K562 (cell line): Measurements from ENCODE around the gene SLC16A5. TPM values are rescaled to one million over a fixed set of nuclear protein-coding genes. Genes with fewer than 3 reads are reported as not detected.

ENCODE experiments used
- ATAC-seq: fragments of 200-7000 bp; cut with Tn5 transposase; 3 replicates; pipeline ENCODE4 v1.9.1; 2020; ENCODE audit warnings: moderate library complexity
- BruUV-seq: library from RNA; stranded (reverse); fragments of 400-500 nt; replicated peaks from 2 replicates; lab custom pipeline; 2021; lab: Mats Ljungman, UMichigan
- CTCF ChIA-PET: fragments of 300-600 bp; formaldehyde crosslinking; extraction: SDS; loops from one replicate; lab custom pipeline; 2021; ENCODE audit warnings: low intra/inter-chr PET ratio; lab: Yijun Ruan, JAX
- POLR2A ChIA-PET: fragments of 300-600, 350-650 bp; sonication (Branson Sonifier 250); formaldehyde crosslinking; extraction: SDS; loops from one replicate; lab custom pipeline; 2021; ENCODE audit warnings: antibody characterized with exemption, inconsistent platforms; lab: Yijun Ruan, JAX
- DNase-seq, 4 experiments: peaks; one replicate each; pipeline versions ENCODE4 v3.0.0 to v3.0.0-alpha.2; 2011 to 2018; ENCODE audit warnings: low spot score in 3 of 4, mixed read lengths in 3 of 4; ENCODE audit errors: extremely low read depth in 1 of 4
- FAIRE-seq: peaks from 2 replicates; lab custom pipeline; 2011; peaks lifted over from hg19 to GRCh38; lab: Jason Lieb, UNC
- H2AFZ ChIP-seq: 2 replicates; pipeline ENCODE4 v1.6.0; 2011; ENCODE audit warnings: low read depth, low read length, control low read depth, inconsistent platforms
- H3K27ac ChIP-seq: fragments of 200-600 bp; 3 replicates; pipeline ENCODE4 v1.8.0; 2011; ENCODE audit warnings: low read depth, mild to moderate bottlenecking, control low read depth, inconsistent platforms, low read length, moderate library complexity, mixed read lengths; ENCODE audit errors: extremely low read depth
- H3K27me3 ChIP-seq, 2 experiments: fragments of 300-600 bp in 1 of 2; 2 replicates in 1 of 2; 3 replicates in 1 of 2; pipeline versions ENCODE4 v1.6.0 to v1.8.0; 2011; ENCODE audit warnings: inconsistent platforms in 2 of 2, low read length in 2 of 2, mild to moderate bottlenecking in 1 of 2, mixed read lengths in 1 of 2, moderate library complexity in 1 of 2; ENCODE audit not compliant: control insufficient read depth in 2 of 2, insufficient read depth in 2 of 2
- H3K36me3 ChIP-seq: fragments of 300-600 bp; 3 replicates; pipeline ENCODE4 v1.8.0; 2011; ENCODE audit warnings: mild to moderate bottlenecking, low read length, inconsistent platforms; ENCODE audit not compliant: control insufficient read depth, insufficient read depth
- H3K4me1 ChIP-seq, 2 experiments: fragments of 200-600 bp in 1 of 2; replicated peaks in 1 of 2; 2 replicates in 1 of 2; 3 replicates in 1 of 2; pipeline versions ENCODE4 v1.5.1 to v1.8.0; 2011; ENCODE audit warnings: inconsistent platforms in 2 of 2, low read length in 2 of 2, mild to moderate bottlenecking in 1 of 2, mixed read lengths in 1 of 2, moderate library complexity in 1 of 2; ENCODE audit not compliant: control insufficient read depth in 2 of 2, insufficient read depth in 2 of 2
- H3K4me2 ChIP-seq: 2 replicates; pipeline ENCODE4 v1.6.1; 2011; ENCODE audit warnings: low read length, control low read depth, inconsistent platforms, mixed read lengths; ENCODE audit not compliant: insufficient read depth
- H3K4me3 ChIP-seq: fragments of 200-600 bp; sonication (generic), shearing (Covaris generic); 2 replicates; pipeline ENCODE4 v1.5.1; 2016; ENCODE audit warnings: control low read depth, inconsistent platforms
- H3K79me2 ChIP-seq: fragments of 200-600 bp; 3 replicates; pipeline ENCODE4 v1.8.0; 2011; ENCODE audit warnings: low read length, inconsistent platforms; ENCODE audit not compliant: control insufficient read depth, insufficient read depth
- H3K9ac ChIP-seq, 2 experiments: 2 replicates each; pipeline versions ENCODE4 v1.6.0 to v1.6.1; 2011; ENCODE audit warnings: low read depth in 2 of 2, low read length in 2 of 2, control low read depth in 1 of 2, inconsistent platforms in 1 of 2, mild to moderate bottlenecking in 1 of 2, mixed read lengths in 1 of 2; ENCODE audit not compliant: insufficient read depth in 1 of 2
- H3K9me1 ChIP-seq: one replicate; pipeline ENCODE4 v1.6.0; 2011; ENCODE audit warnings: inconsistent platforms, mild to moderate bottlenecking, low read length, moderate library complexity; ENCODE audit not compliant: control insufficient read depth, insufficient read depth
- H3K9me3 ChIP-seq: replicated peaks from 2 replicates; pipeline ENCODE4 v1.5.1; 2011; ENCODE audit warnings: low read depth, low read length, inconsistent platforms; ENCODE audit not compliant: control insufficient read depth, insufficient read depth
- H4K20me1 ChIP-seq: replicated peaks from 2 replicates; pipeline ENCODE4 v1.6.1; 2011; ENCODE audit warnings: low read length, inconsistent platforms, mixed read lengths; ENCODE audit not compliant: control insufficient read depth, insufficient read depth
- CGGBP1 ChIP-seq: fragments of 250-450 bp; sonication (Bioruptor Pico); IDR thresholded peaks from 2 replicates; pipeline ENCODE4 v1.9.0; 2021; ENCODE audit warnings: mild to moderate bottlenecking
- FUS ChIP-seq: fragments of 200-400 bp; formaldehyde crosslinking; optimal IDR thresholded peaks from 2 replicates; pipeline ENCODE3; 2017; ENCODE audit warnings: low read depth, low read length
- MCM2 ChIP-seq: fragments of 450-650 bp; IDR thresholded peaks from 2 replicates; pipeline ENCODE4 v1.6.1; 2017; ENCODE audit warnings: low read depth, mild to moderate bottlenecking
- MLLT1 ChIP-seq, 2 experiments: fragments of 450-650 bp; IDR thresholded peaks; 2 replicates each; pipeline ENCODE4 v1.6.1; 2016
- SIRT6 ChIP-seq: IDR thresholded peaks from one replicate; pipeline ENCODE4 v1.6.1; 2012; ENCODE audit warnings: low read depth, mild to moderate bottlenecking, control low read depth, inconsistent platforms, low read length, moderate library complexity
- SRSF3 ChIP-seq: fragments of 200-400 bp; formaldehyde crosslinking; IDR thresholded peaks from 2 replicates; pipeline ENCODE4 v1.6.1; 2016; ENCODE audit warnings: mild to moderate bottlenecking, low read length, moderate library complexity; ENCODE audit not compliant: insufficient read depth
- SUPT5H ChIP-seq: fragments of 450-650 bp; IDR thresholded peaks from 2 replicates; pipeline ENCODE4 v1.6.1; 2016
- TRIM24 ChIP-seq, 2 experiments: fragments of 450-650 bp; IDR thresholded peaks; 2 replicates each; pipeline ENCODE4 v1.6.1; 2016
- WGBS: fragments of 100-300 bp; shearing (Covaris generic); methylation state at CpG from one replicate; pipeline ENCODE4 v1.1.6; 2016; ENCODE audit warnings: low coverage, mixed read lengths; ENCODE audit not compliant: insufficient coverage; ENCODE audit errors: missing lambda C conversion rate; 5-methylcytosine and 5-hydroxymethylcytosine counted together
- in situ Hi-C: fragments of 300-500 bp; cut with MboI; formaldehyde crosslinking; loops from 4 replicates; pipeline ENCODE4 v1.15.0; 2018; ENCODE audit warnings: inconsistent platforms, mixed read lengths
- intact Hi-C: fragments of 100-400 bp; cut with micrococcal nuclease; formaldehyde crosslinking; loops from 2 replicates; pipeline ENCODE4 v1.14.2; 2022
- polyA plus RNA-seq, 8 experiments: library from polyadenylated mRNA; depleted of rRNA in 4 of 8; stranded (reverse) in 5 of 8; unstranded in 3 of 8; fragments of >200 nt; fragmentation: Nextera tagmentation in 2 of 8; fragmentation: Illumina TruSeq in 1 of 8; extraction: Ambion mirVana in 2 of 8; extraction: Trizol in 1 of 8; gene quantifications; 2 replicates each; pipeline versions ENCODE4 v1.2.1 to v1.2.3, GENCODE V29; 2011 to 2014; ENCODE audit warnings: inconsistent platforms in 1 of 8, missing spikeins in 1 of 8
- total RNA-seq, 7 experiments: library from RNA; depleted of rRNA in 6 of 7; stranded (reverse); fragments of >200 nt in 6 of 7; fragmentation: Illumina TruSeq in 2 of 7; extraction: Trizol in 2 of 7; gene quantifications; 2 replicates each; pipeline versions ENCODE4 v1.2.1 to v1.2.3, GENCODE V29; 2011 to 2021; ENCODE audit warnings: low replicate concordance in 1 of 7

Gene SLC16A5
- total and polyA plus RNA-seq, 9 of the 15 experiments (the other 6 are each of a cell fraction or from before 2014, with no cell fraction given): 0.06 to 2.6 (median 0.91) TPM

GRCh38 chr17:75138519-75138918 lies 50.8 kb downstream of the SLC16A5 start:
- intact Hi-C loops: no loop called here
- 92% methylated on average over 5 of the region's 5 CpGs for WGBS
- TF ChIP-seq SRSF3 (no peak), SUPT5H (peak; percentile 18; the same call in 1 of the 2 replicates), MLLT1 (IDR thresholded peaks at IDR 0.05) (no peak), SIRT6 (no peak), FUS (no peak), CGGBP1 (CRISPR knock-in tag) (no peak), TRIM24 (IDR thresholded peaks at IDR 0.05) (no peak), MCM2 (no peak)
- ChIA-PET POLR2A (interaction anchor here (0.6 to 6.3 kb wide), 7 partner anchors 9 to 84 kb away, joined by 3 to 58 read pairs (median 4); partner anchors contain the start of genes JPT1 and NUP85), CTCF (no interaction called here)
- FAIRE-seq (no peak), DNase-seq (no peak), ATAC-seq (no peak)
- BruUV-seq: no TSS peak
- Histone ChIP-seq H3K9me1 (no peaks in the 10 kb centered on the region), H3K36me3 (peaks cover 81% of the 10 kb centered on the region), H3K27ac (no peak overlapping the region), H3K79me2 (peaks cover 3% of the 10 kb centered on the region; the same call in 1 of the 3 replicates), H3K9ac (no peak overlapping the region), H3K4me2 (no peak overlapping the region), H3K9me3 (no peaks in the 10 kb centered on the region), H3K4me1 (peaks cover 0 to 3% of the 10 kb centered on the region in 2 experiments; a peak in 2 of 5 replicates), H4K20me1 (no peaks in the 10 kb centered on the region), H2AFZ (no peak overlapping the region), H3K27me3 (no peaks in the 10 kb centered on the region), H3K4me3 (no peak overlapping the region)
- in situ Hi-C loops: no loop called here
